GM18868 (cell line): ENCODE results near the gene MKRN2OS.
"Not testable (repeated sequence)": the region's sequence is repeated elsewhere in the genome, so short reads cannot be mapped to it uniquely, and the experiment has no call there.

Source experiments
- ATAC-seq: cut with Tn5 transposase; IDR thresholded peaks from one replicate; pipeline ENCODE4 v1.9.1; 2021; ENCODE audit warnings: mild to moderate bottlenecking, moderate library complexity; ENCODE audit not compliant: unreplicated experiment

Gene MKRN2OS

DNA sequence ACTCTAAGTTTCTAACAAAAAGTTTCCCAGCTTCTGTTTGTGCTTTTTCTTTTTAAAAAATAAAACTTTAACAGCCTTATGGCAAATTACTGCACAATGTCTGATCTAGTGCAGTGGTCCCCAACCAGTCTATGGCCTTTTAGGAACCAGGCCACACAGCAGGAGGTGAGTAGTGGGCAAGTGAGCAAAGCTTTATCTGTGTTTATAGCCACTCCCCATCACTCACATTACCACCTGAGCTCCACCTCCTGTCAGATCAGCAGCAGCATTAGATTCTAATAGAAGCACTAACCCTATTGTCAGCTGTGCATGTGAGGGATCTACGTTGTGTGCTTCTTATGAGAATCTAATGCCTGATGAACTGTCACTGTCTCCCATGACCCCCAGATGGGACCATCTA is 17.2 kb upstream of the MKRN2OS start:
- no peak for ATAC-seq

DNA sequence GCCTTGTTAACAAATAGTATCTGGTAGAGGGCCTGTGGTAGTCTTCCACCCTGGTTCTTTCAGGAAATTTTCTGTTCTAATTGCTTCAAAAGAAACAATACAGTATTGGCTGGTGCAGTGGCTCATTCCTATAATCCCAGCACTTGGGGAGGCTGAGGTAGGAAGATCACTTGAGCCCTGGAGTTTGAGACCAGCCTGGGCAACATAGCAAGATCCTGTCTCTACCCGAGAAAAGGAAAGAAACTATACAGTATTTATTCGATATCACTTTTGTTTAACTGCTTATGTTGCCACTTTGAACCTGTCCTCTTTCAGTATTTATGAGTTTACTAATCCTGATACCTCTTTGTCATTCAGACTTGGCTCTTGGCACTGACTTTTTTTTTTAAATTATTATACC is 16.1 kb upstream of the MKRN2OS start:
- no peak for ATAC-seq

DNA sequence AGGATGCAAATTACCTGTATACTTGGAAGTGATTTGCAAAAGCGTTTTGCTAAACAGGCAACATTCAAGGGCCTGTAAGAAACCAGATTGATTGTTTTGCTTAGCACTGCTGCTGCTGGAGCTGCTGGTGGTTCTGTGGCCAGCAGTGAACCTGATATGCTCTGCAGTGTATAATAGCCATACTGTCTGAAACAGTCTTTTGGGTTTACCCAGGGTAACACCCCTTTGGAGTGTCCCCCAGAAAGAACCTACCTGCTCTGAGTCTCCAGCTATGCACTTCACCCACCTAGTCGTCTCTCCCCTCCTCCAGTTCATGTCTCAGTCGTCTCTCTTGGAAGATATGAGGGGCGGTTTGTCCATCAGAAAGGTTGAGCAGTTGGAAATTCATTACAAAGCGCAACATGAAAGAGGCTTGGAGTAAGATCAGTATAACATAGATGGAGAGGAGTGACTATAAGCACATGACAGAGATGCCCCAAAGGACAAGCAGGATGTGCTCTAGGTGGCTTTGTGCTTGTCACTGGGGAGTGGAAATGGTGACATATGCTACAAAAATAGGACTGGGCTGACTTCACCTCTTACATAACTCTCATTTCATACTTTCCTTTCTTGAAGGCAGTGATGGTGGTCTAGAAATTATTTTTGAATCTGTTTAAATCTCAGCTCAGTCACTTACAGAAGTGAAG is 15.3 kb upstream of the MKRN2OS start:
- ATAC-seq: peak; percentile 77

DNA sequence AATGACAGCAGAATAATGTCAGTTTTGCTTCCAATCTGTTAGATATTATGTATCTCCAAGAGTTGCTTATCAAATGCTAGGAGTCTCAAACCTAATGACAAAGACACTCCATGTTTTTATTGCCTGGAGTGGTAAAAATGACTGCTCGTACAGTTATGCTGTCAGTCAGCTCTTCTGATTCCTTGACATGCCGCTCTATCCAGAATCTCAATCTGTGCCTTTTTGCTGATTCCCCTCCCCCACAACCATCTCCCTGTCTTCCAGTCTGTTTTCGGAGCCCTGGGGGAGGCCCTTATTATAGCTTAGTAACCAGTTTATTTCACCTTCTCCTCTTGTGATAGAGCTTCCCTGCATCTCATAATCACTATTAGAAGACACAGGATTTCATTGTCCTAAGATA is 14.2 kb upstream of the MKRN2OS start:
- ATAC-seq: no peak

DNA sequence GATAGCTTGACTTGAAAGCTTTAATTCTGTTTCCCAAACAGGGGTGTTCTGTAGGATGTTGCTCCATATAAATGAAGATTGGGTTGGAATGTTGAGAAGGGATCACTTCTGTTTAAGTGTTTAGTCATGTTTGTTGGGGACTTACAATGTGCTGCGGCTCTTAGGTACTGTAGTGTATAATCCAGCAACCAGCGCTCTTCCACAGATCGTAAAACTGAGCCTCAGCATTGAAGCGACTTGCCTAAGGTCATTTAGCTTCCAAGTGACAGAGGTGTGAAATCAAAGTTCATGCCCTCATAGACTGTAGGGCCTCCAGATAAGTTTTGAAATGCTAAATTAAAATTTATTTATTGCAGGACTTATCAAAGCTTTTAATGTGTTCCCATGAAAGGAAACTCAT is 13.4 kb upstream of the MKRN2OS start:
- no peak for ATAC-seq

DNA sequence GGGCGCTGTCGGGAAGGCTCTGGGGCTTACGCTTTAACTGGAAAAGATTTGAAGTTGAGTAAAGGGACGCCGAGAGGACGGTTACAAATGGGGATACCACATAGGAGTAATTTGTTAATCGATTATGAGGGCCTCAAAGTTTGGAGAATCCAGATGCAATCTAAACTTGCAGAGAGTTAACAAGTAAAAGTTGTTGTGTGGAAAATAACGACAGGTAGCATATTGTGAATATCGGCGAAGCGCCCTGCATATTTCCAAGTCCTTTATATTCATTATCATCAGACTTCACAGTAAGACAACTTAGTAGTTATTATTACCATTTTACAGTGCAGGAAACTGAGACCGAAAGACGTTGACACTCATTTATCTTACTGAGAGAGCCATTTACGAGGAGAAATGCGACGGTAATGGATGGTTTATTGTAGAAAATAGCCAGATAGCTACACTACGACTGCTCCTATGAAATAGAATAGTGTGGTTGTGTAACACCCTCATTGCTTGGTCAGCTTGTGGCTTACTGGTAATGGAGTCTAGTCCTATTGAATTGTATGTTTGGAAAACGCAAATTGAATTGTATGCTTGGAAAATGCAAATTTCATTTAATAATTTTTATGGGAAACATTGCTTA is 12.3 kb upstream of the MKRN2OS start:
- no peak for ATAC-seq

DNA sequence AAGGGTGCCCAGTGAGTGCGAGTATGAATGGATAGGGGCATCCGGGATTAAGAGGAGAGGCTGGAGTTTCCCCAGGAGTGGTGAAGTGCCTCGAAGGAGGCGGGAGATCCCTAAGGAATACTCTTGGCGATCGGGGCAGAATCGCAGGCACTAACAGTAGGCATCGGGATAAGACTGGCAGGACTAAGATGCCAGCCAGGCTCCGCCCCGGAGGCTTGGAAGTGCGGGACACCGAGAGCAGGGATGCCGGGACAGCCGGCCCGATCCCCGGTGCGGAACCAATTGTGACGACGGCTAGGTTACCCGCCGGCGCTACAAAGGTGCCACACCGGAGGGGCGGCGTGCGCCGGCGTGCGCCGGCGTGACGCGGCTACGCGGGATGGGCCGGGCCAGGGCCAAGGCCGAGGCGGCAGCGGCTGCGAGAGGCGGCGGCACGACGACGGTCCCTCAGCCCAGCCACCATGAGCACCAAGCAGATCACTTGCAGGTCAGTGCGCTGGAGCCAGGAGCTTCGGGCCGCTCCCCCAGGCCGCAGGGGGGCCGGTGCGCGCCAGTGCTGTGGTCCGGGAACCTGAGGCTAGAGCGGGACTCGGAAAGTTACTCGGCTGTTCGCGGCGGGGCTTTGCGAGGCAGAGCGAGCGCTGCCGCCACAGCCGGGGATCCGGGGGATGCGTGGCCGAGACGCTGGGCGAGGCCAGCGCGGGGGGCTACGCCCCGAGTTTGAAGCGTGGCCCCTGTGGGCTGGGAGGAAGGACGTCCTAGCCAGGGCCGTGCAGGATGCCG is 11.6 kb upstream of the MKRN2OS start, which contains the start of gene MKRN2:
TSS of gene MKRN2 (plus strand) at position 398 of the 783 bp plus-strand sequence. CDS start at position 462, 64 bp downstream.
- ATAC-seq: peak; percentile 66

DNA sequence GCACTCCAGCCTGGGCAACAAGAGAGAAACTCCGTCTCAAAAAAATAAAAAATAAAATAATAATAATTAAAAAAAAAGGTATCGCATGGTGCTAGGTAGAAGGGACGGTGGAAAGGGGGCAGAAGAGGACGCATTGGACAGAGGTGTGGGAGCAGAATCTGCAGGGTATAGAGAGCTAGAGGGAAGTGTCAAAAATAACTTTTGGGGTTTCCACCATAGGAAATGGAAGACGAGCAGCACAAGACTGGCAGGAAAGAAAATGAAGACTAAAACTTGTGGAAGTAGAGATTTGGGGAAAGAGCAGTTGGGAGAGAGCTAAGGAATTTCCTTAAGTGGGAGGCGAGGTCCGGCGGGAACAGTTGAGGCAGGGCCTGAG is 11.0 kb upstream of the MKRN2OS start:
- no peak for ATAC-seq

DNA sequence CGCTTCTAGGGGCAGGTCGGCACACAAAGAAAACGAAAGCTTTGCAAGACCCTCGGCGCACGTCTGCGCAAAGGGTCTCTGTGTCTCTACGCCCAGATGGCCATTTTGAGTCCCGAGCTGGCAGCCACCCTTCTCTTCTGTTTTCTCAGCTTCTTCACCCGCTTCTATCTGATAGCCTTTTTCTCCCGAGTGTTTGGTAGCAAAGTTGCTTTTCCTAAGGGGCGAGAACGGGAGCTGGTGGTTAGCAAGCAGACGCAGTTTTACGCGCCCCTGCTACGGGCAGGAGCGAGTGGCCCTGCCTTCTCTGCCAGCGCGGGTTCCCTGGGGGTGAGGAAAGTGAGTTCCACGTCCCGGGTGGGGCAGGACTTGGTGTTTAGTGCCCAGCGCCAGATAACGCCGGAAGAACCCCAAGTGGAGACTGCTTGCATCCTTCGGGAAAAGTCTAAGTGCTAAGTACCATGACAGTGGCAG is 8.7 kb upstream of the MKRN2OS start:
- no peak for ATAC-seq

DNA sequence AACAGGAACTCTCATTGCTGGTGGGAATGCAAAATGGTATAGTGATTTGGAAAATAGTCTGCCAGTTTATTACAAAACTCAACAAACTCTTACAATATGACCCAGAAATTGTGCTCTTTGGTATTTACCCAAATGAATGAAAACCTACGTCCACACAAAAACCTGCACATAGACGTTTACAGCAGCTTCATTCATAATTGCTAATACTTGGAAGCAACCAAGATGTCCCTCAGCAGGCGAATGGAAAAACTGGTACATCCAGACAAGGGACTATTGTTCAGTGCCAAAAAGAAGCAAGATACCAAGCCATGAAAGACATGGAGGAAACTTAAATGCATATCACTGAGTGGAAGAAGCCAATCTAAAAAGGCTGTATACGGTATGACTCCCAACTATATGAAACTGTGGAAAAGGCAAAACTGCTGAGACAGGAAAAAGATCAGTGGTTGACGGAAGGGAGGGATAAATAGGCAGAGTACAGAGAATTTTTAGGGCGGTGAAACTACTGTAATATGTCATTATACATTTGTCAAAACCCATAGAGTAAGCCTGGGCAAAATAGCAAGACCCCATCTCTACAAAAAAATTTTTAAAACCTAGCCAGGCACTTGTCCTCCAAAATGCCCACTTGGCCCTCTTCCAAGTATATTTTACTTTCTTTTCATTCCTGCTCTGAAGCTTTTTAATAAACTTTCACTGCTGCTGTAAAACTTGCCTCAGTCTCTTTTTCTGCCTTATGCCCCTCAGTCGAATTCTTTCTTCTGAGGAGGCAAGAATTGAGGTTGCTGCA is 4.9 kb upstream of the MKRN2OS start:
- no peak for ATAC-seq

DNA sequence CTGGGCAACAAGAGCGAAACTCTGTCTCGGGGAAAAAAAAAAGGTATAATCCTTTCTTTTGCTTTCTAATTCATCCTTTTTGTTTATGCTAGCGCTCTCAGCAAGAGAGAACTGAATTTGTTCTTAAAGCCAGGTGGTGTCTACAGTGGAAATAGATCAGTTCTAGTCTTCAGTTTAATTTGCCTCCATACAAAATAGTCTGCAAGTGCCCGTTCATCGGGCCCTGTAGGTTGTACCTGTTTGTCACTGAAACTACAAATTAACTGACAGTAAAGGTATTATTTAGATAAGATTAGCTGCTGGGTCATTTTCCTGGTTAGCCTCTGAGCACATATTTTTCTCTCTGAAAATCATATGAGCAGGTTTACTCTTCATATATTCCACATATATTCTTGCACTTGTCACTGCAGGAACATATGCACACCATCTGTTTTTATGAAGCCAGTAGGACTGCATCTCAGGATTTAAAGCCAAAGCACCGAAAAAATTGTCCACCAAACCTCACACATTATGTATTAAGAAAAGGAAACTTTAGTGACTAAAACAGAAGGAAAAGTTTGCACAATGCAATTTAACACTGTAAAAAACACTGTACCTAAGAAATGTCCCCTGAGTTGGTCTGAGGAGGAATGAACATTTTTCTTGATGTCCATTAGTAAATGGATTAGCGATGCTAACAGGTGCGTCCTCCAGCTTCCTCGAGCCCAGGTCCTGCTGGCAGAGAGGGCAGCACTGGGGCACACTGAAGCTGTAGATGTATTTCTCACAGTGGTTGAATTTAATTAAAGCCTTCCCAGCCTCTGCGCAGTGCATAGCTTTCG is 437 bp downstream of the MKRN2OS start:
- no peak for ATAC-seq

DNA sequence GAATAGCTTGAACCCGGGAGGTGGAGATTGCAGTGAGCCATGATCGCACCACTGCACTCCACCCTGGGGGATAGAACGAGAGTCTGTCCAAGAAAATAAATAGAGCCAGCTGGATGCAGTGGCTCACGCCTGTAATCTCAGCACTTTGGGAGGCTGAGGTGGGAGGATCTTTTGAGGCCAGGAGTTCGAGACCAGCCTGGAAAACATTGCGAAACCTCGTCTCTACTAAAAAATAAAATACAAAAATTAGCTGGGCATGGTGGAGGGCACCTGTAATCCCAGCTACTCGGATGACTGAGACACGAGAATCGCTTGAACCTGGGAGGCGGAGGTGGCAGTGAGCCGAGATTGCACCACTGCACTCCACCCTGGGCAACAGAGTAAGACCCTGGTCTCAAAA is 1.8 kb downstream of the MKRN2OS start:
- ATAC-seq: not testable (repeated sequence)

DNA sequence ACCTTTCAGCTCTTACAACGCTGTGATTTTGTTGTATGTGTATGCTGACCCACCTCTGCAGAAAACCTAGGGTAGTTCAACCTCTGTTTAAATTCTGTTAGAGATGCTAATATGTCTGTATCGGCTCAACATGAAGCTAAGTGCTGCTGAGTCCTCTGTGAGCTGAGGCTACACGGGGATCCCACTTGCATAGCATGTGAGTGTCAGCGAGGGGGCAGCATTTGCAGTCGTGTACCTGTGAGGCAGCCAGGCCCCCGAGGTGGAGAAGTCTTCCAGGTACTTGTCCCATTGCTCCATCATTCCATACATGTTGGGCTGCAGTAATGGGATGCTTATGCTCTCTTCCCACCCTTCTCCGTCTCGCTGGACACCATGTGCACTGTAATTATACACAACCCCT is 3.7 kb downstream of the MKRN2OS start:
- no peak for ATAC-seq

DNA sequence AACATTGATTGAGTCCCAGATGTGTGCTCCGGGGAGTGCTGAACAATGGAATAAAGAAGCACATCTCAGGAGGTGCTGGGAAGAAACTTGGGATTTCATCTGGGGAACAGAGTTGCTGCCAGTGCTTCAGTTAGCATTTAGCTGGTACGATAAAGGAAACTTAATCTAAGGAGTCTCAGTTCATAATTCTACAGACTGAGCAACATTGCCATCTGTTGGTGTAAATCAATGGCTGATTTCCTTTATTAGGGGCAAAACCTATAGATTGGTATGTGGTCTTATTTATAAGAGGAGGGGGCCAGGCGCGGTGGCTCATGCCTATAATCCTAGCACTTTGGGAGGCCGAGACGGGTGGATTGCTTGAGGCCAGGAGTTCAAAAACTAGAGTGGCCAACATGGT is 8.9 kb downstream of the MKRN2OS start:
- no peak for ATAC-seq

DNA sequence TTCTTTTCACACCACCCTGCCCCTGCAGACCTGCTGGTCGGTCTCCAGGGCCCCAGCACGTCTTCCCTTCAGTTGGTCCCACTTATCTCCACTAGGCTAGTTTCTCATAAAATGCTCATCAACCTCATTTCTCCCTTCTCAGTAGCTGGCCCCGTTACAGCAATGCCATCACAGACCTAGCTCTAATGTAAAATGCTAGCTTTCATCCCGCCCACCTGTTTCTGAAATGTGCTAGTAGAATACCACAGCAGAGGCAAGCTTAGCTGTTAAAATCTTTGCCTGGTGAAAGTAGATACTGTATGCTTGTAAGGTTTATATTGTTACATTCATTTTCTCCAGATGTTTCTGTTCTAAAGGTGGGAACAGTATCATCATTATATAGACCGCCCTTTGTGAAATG is 13.1 kb downstream of the MKRN2OS start:
- ATAC-seq: no peak

DNA sequence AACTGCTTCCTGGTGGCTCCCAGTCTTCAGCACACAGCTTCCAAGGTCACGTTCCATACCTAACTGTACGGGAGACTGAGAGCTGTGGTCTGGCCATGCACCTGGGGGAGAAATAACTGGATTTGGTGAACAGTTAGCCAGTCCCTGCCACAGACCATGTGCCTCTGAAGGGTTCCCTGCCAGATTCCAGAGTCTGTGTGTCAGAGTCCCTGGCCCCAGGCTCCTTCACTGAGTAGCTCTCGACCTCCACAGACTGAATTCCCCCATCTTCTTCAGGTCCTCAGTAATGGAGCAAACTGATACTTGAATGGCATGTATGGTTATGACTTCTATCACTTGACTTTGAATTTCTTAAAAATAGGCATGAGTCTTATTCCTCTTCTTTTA is 17.5 kb downstream of the MKRN2OS start:
- no peak for ATAC-seq

DNA sequence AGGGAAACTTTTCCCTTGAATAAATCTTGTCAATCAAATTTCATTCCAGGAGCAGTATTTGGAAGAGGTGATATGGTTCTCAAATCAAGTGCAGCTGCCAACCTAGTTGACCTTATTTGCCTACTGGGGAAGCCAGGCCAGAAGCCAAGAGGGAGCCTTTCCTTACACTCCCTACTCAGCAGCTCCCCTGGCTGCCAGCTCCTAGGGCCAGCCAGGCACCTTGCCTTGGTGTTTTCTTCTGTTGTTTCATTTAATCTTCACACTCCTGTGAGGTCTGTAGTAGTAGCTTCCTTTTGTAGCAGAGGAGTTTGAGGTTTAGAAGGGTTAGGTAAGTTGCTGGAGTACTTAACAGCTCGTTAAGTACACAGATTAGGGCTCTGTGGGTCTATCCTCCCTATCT is 22.6 kb downstream of the MKRN2OS start:
- ATAC-seq: no peak

DNA sequence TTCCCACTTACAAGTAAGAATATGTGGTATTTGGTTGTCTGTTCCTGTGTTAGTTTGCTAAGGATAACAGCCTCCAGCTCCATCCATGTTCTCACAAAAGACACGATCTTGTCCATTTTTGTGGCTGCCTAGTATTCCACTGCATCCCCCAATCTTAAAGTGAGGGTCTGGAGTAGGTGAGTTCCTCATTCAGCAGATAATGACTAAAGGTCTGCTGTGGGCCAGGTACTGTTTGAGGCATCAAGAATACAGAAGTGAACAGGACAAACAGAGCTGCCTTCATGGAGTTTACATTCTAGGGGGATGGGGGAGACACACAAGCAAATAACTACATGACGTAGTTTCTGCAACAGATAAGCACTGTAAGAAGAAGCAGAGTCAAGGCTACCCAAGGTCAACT is 24.3 kb downstream of the MKRN2OS start:
- no peak for ATAC-seq

DNA sequence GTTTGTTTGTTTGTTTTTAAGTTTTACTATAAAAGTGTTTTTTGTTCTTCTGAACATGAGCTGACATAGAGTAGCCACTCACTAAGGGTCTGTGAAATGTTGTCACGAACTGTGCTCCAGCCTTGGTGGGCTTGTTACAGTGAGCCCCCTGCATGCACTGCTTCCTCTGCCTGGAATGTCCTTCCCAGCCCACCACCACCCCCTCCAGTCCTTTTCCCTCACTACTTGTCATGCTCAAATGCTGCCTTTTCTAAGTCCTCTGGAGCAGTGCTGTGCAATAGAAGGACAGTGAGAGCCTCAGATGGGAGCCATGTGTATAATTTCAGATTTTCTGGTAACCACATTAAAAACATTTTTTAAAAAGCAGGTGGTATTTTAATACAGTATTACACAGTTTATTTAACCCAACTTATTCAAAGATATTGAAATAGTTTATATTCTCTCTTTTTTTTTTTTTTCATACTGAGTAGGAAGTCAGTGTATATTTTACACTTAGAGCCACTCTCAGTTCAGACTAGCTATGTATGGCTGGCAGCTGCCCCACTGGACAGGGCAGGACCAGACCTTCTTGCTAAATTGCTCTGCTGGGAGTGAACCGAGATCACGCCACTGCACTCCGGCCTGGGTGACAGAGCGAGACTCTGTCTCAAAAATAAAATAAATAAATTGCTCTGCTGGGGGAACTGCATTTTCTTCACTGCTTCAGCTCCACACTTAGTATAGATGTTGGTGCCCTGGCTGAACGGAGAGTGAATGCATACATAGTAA is 26.9 kb downstream of the MKRN2OS start:
- no peak for ATAC-seq

DNA sequence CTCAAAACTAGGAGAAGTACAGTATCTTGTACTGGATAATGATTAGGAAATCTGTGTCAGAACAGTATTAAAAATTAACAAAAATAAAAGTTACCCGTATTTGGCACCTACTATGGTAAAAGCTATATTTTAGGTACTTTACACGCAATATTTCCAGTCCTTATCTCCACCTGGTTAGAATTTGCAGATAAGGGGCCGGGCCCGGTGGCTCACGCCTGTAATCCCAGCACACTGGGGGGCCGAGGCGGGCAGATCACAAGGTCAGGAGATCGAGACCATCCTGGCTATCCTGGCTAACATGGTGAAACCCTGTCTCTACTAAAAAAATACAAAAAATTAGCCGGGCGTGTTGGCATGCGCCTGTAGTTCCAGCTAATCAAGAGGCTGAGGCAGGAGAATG is 28.4 kb downstream of the MKRN2OS start:
- no peak for ATAC-seq
